COLO829 (cell line): Measurements from ENCODE around the gene SEC23B.
"Not testable (repeated sequence)": the region's sequence is repeated elsewhere in the genome, so short reads cannot be mapped to it uniquely, and the experiment has no call there.

Source experiments
- DNase-seq: peaks from one replicate; pipeline ENCODE4 v3.0.0; 2012; ENCODE audit warnings: low spot score

SEC23B gene

DNA sequence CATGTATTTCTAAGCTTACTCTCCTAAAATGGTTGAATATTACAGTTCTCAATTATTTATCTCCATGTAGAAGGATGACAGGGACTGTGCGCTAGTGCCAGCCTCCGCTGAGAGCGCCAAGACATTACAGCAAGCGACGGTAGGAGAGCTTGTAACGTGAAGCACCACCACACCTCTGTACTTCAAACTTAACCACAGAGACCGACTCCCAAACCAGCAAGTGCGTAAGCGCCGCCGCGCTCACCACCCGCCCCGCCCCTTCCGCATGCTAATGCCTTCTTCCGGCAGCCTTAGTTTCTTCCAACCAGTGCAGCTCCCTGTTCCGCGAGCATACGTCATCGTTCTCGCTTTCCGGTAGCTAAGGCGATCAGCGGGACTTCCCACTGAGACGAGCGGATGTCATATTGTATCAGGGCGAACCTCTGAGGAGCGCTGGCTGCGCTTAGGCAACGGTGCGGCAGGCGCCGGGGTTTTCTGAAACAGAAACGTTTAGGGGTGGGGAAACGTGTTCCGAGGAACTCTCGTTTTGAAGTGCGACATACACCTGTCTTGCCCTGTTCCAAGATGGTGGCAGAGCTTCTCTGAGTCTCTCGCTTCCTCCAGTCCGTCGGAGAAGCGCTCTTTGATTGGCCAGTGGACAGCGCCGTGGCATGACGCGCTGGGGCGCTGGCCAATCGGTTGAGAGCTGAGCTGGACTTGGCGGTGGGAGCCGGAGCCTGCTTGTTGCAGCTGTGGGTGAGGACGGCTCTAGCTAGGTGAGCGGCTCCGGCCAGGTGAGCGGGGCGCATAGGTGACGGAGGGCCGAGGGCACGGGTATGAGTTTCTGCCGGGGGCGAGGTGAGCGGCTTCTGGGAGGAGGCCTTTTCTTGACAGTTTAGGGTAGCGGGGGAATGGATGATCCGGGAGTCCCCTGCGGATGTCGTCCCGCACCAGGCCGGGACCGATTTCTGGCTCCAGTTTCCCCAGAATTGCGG lies at the start of gene SEC23B:
Gene SEC23B, plus strand, starts transcription at position 723 of the 974 bp plus-strand sequence. CDS start 2,896 bp downstream, outside the sequence.
- DNase-seq = peak; percentile 99

DNA sequence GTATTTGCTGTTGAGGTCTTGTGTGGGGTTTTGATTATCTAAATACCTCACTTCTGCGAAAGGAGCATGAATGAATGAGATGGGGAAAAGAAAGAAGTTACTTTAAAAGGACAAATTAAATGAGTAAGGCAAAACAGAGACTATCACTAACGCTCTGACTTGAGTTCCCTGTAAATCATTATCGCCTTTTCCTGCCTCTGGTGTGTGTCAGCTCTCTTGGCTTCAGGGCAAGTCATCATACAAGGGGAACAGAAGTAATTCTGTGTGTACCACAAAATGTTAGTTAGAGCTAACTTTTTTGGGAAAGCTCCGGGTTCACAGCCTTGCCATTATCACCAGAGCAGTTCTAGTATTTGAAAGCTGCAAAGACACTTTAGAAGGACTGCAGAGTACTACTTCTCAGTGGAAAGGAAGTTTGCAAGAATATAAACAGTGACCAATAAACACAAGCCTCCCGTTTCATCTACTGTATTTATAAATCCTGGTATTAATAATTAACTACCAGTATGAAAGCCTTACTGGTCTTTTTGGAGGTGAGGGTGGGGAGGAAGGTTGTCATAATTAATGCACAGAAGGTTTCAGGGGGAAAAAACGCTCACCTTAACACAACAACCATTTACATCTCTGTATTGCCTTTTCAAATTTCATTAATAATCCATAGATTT lies 42.1 kb upstream of the SEC23B start:
- DNase-seq = no peak

DNA sequence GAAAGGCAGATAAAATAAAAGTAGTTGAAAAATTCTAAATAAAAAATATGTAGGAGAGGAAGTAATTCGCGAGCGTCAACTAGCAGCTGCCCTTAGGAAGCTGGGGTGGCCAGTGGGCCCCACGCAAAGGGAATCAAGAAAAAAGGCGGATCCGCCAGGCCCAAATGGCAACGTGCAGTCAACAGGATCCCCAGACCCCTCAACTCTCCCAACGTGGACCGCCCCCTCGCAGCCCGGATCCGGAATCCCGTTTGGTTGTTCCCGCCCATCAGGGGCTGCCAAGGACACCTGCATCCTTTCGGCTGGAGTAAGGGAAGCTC lies 41.2 kb upstream of the SEC23B start:
- DNase-seq = no peak

DNA sequence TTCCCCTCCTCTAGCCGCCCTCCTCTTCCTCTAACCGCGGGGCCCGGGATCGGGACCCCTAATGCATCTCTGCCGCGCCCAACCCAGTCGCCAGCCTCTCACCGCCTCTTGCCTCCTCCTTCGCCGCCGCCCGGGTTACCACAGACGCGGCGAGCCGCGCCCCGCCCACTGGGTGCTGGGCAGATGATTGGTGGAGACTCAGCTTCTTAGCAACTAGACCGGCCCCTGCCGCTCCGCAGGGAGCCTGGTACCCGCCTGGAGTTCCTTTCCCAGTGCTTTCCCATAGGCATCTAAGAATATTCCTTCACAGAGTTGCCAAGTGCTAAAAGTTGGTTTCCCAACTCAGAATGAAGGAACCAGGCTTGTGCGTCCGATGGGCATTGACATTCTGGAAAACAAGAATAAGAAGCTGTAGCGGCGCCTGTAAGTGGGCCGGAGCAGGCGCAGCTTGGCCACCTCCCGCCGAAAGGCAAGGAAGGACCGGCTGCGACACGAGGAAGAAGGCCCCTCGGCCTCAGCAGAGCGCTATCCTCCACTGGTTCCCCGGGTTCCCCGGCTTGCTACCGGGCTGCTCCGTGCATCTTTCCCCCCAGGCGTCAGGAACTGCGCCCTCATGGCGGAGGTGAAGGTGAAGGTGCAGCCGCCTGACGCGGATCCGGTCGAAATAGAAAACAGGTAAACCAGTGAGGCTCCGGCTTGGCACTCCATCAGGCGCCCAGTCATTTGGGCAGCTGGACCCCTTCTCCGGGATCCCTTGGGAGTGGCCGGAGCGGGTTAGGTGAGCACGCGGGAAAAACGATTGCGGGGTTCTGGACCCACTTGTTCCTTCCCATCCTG lies 40.6 kb upstream of the SEC23B start, which contains the start of the genes DZANK1 and POLR3F:
Gene DZANK1, minus strand, starts transcription at position 137 of the 837 bp plus-strand sequence. CDS start 1,672 bp downstream, outside the sequence.
Gene POLR3F, plus strand, starts transcription at position 497 of the 837 bp plus-strand sequence. Its CDS starts 117 bp downstream, at position 614.
- DNase-seq = peak; percentile 99

DNA sequence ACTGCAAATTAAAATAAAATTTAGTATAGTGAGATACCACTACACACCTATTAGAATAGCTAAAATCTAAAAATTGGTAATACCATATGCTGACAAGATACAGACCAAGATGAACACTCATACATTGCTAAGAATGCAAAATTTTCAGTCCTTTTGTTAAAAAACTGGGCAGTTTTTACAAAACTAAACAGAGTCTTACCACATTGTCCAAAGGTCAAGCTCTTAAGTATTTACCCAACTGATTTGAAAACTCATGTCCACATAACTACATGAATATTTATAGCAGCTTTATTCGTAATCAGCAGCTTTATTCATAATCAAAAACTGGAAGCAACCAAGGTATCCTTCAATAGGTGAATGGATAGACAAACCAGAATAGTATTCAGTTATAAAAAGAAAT lies 30.5 kb upstream of the SEC23B start:
- no peak for DNase-seq

DNA sequence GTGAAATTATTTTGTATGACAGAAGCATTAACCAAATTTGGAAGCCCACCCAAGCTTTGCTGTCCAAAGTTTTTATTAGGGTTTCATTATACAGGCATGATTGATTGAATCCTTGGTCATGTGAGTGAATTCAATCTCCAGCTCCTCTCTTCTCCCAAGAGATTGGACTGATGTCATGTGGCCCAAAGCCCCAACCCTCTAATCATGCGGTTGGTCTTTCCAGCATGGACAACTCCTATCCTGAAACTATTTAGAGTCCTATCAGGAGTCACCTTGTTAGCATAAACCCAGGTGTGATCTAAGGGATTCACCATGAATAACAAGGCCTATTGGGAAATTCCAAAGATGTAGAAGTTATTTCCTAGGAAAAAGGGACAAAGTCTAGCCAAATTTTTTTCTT lies 29.9 kb upstream of the SEC23B start:
- no peak for DNase-seq

DNA sequence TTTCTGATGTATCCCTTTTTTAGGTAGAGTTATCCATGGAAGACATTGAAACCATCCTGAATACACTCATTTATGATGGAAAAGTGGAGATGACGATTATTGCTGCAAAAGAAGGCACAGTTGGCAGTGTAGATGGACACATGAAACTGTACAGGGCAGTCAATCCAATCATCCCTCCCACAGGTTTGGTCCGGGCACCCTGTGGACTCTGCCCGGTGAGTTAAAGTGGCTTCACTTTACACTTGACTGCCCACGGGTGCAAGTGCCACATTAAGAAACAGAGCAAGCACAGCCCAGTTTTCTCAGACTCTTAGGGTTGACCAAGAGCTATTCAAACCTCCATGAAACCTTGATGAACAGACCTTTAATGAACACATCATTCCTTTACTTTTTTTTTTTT lies 26.1 kb upstream of the SEC23B start:
- DNase-seq = no peak

DNA sequence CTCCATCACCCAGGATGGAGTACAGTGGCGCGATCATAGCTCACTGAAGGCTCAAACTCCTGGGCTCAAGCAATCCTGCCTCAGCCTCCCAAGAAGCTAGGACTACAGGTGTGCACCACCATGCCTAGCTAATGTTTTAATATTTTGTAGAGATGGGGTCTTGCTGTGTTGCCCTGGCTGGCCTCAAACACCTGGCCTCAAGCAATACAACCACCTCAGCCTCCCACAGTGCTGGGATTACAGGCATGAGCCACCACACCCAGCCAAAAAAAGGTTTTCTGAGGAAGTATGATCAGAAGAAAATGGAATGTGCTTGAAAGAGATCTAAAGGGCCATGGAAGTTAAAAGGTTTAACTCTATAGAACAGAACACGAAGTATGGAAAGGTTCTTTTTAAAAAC lies 19.4 kb upstream of the SEC23B start:
- no peak for DNase-seq

DNA sequence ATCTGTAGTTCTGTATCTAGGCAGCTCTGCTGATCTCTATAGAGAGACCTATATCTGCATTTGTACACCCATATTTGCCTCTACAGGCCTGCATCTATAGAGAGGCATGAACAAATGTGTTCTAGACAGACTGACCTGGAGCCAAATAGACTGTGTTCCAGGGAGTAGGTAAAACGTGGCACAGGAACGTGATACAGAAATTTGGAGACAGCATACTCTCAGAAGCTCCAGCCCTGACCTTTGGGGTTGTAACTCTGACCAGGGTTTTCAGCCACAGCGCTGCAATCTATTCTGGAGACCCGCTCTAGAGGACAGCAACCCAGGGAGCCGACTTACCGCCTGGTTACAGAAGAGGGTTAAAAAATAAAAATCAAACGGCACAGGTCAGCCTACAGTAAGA lies 11.7 kb upstream of the SEC23B start:
- no peak for DNase-seq

DNA sequence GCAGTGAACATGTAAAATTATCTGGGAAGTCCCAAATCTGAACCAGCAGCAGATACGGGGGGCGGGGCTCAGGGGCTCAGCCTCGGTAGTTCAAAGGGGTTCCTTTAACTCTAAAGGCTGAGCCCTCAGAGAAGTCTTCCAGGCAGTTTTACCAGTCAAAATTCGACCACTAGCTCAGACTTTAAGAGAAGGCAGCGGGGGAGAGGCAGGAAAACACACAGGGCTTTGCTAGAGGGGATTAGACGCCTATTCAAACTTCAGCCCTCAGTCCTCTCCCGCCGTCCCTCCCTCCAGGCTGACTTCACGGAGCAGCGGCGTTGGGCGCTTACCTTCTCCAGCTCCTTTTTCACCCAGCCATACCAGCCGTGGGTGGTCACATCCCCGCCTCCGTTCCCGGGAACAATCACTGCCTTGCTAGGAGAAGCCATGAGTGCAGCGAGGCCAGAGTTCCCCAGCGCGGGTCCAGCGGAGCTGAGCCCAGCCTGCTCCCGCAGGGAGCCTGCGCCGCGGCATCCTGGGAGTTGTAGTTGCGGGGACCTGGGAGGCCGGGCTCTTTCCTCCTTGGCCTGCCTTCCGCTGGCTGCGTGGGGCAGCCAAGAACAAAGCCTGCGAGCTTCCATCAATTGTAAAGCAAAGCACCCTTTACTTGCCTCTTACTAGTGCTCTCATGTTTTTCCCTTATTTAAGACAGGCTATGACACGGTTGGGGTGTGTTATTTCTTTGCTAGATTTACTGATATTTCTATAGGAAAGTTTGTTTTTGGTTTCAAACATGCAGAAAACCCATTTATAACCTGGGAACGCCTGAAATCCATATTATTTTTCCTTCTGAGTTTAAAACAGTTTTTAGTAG lies 10.8 kb upstream of the SEC23B start, which contains the start of gene RBBP9:
Gene RBBP9, minus strand, starts transcription at position 486 of the 853 bp plus-strand sequence. Its CDS starts 58 bp downstream, at position 428.
- DNase-seq = peak; percentile 77

DNA sequence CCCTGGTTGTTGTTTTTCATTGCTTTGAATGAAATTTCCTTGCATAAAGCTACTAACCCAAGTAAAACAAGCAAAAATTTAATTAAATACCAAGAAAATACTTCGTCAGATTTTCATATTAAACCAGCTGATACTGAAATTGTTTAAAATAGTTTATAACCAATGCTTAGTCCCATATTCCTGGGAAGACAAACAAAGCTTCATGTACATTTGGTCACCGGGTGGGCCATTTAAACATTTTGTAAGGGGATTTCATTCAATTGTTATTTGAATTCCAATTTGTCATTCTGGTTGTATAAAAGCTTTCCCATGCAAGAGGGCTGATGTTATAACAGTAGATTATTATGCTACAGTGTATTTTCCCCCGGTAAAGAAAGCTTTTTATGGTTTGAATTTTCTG lies 10.1 kb upstream of the SEC23B start:
- no peak for DNase-seq

DNA sequence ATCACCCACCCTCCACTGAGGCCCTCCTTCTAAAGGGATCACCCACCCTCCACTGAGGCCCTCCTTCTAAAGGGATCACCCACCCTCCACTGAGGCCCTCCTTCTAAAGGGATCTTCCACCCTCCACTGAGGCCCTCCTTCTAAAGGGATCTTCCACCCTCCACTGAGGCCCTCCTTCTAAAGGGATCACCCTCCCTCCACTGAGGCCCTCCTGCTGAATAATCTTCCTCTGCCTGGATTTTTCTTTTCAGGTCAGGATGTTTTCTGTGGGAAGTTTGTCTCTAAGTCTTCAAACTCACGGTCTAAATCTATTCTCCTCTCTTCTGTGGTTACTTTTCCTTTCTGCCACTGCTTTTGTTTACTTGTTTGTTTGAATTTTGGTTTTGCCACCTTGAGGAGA lies 6.1 kb upstream of the SEC23B start:
- DNase-seq = not testable (repeated sequence)

DNA sequence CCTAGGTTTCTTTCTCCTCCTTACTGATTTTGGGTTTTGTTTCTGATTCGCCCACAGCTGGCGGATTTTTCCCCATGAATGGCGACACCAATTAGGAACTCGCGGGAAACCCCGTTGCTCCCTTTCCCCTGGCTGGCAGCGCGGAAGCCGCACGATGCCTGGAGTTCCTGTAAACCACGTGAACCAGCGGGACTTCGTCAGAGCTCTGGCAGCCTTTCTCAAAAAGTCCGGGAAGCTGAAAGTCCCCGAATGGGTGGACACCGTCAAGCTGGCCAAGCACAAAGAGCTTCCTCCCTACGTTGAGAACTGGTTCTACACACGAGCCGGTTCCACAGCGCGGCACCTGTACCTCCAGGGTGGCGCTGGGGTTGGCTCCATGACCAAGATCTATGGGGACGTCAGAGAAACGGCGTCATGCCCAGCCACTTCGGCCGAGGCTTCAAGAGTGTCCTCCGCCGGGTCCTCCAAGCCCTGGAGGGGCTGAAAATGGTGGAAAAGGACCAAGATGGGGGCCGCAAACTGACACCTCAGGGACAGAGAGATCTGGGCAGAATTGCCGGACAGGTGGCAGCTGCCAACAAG lies 3.2 kb upstream of the SEC23B start:
- no peak for DNase-seq

DNA sequence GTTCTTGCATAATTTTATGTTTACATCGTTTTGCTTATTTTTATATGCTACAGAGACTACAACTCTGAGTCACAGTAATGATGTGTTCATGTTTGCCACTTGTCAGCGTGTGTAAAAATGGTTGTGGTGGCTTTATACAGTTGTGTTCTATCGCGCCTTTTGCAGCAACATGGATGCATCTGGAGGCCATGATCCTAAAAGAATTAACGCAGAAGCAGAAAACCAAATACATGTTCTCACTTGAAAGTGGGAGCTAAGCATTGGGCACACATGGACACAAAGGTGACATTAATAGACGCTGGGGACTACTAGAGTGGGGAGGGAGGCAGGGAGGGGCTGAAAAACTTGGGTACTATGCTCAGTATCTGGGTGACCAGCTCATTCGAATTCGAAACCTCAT lies 996 bp upstream of the SEC23B start:
- no peak for DNase-seq

DNA sequence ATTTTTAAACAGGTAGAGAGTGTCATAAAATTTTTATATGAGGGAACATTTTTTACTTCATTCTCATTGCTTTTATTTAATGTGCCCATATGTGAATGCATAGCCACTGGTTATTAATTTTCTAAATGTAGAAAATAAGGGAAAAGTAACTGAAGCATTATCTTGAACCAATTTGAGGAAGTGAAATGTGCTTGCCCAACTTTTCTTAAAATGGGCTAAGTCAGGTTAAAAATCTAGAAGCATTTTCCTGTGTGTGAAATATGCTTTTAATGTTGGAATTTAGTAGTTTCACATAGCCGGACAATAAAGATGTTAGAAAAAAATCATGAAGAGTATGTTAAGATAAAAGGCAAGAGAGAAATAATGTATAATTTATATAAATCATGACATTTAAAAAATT lies 3.8 kb downstream of the SEC23B start:
- DNase-seq = no peak

DNA sequence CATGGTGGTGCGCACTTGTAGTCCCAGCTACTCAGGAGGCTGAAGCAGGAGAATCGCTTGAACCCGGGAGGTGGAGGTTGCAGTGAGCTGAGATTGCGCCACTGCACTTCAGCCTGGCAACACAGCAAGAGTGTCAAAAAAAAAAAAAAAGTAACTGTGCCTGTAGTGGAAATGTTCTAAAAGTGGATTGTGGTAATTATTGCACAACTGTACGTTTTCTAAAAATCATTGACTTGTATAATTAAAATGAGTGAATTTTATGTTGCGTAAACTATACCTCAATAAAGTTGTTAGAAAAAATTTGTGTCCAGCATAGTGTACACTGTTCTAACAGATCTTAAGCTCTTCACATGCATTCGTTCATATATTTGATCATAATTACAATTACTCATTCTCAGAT lies 5.5 kb downstream of the SEC23B start:
- no peak for DNase-seq

DNA sequence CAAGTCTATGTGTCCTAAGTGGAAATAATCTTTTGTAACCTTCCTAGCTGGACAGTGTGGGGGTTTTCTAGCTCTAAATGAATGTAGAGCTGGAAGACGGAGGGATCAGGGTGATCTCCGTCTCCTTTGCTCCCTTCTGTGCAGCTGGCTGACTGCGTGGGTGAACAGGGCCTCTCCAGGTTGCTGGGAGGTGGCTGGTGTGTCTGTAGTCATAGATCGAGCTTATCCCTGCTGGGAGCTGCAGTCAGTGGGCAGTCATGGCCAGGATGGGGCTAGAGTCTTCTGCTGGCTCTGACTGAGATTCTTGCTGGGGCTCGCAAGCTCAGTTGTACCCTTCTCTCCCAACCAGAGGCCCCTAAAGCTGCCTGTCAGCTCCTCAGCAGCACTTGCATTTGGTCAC lies 6.4 kb downstream of the SEC23B start:
- DNase-seq = no peak

DNA sequence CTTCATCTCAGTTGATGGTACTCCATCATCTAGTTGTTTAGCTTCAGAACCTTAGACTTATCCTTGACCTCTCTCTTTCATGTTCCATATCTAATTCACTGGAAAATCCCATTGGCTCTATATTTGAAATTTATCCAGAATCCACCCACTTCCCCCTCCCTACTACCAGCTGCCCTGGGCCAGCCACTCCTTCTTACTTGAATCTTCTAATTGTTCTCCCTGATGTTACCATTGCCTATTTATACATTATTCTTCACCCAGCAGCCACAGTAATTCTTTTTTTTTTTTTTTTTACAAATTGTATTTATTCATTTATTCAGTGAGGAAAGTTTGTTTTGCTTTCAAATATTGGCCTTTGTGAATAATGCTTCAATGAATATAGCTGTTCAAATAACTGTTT lies 8.2 kb downstream of the SEC23B start:
- DNase-seq = no peak

DNA sequence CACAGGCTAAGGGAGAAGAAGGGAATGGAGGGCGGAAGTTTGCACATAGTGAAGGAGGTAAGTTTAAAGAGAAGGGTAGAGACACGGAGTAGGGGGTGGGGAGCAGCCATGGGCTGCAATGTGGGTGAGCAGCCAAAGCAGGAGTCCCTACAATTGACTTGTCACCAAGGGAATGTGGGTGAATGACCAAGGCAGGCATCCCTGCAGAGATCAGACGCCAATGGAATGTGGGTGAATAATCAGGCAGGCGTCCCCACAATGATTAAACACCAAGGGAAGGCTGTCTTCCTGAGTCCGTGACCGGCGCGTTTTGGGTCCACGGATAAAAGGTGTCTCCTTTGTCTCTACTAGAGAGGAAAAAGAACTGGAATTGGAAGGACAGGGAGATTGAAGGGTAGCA lies 14.3 kb downstream of the SEC23B start:
- DNase-seq = not testable (repeated sequence)

DNA sequence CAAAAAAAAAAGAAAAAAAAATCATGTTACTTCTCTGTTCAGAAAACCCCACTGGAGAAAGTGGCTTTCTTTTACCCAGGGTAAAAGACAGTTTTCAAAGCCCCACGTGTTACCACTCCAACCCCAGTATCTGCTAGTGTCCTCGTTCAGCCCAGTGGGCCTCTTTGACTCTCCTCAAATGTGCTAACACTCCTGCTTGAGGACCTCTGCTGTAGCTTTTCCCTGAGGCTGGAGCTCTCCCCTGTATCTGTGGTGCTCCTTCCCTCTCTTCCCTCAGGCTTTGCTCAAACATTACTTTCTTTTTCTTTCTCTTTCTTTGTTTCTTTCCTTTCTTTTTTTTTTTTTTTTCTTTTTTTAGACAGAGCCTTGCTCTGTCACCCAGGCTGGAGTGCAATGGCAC lies 15.3 kb downstream of the SEC23B start:
- no peak for DNase-seq

DNA sequence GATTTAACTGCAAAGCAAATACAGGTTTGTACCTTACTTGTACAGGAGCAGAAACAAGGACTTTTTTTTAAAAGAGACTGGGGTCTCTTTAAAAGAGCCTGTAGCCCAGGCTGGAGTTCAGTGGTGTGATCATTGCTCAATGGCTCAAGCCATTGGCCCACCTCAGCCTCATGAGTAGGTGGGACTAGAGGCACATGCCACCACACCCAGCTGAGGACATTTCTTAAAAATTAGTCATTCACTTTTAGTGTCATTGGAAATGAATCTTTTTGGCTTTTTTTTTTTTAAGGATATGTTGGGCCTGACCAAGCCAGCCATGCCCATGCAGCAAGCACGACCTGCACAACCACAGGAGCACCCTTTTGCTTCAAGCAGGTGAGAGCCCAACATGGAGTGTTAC lies 16.9 kb downstream of the SEC23B start:
- no peak for DNase-seq
